ENCODE data around the gene ADCY7.

- TF ChIP-seq, protein P1, sequence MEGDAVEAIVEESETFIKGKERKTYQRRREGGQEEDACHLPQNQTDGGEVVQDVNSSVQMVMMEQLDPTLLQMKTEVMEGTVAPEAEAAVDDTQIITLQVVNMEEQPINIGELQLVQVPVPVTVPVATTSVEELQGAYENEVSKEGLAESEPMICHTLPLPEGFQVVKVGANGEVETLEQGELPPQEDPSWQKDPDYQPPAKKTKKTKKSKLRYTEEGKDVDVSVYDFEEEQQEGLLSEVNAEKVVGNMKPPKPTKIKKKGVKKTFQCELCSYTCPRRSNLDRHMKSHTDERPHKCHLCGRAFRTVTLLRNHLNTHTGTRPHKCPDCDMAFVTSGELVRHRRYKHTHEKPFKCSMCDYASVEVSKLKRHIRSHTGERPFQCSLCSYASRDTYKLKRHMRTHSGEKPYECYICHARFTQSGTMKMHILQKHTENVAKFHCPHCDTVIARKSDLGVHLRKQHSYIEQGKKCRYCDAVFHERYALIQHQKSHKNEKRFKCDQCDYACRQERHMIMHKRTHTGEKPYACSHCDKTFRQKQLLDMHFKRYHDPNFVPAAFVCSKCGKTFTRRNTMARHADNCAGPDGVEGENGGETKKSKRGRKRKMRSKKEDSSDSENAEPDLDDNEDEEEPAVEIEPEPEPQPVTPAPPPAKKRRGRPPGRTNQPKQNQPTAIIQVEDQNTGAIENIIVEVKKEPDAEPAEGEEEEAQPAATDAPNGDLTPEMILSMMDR (IDR thresholded peaks at IDR 0.05): no peak
- no peak for TF ChIP-seq EP300 (IDR thresholded peaks at IDR 0.05; ENCODE audit: low read depth)
These were observed 31.7 kb downstream of the ADCY7 start for GRCh38 chr16:50298075-50298460.
